Activated CD8-positive, alpha-beta memory T cell treated with anti-CD3 and anti-CD28 coated beads for 4 hours (primary cell): ENCODE data around the gene XCL1.
"Not testable (repeated sequence)": the region's sequence is repeated elsewhere in the genome, so short reads cannot be mapped to it uniquely, and the experiment has no call there.

Experiments used
- DNase-seq, 2 donors: peaks; one replicate each; pipeline ENCODE4 v3.0.0-alpha.2; 2020; ENCODE audit warnings: low read depth in 2 of 2

The XCL1 gene

GRCh38 chr1:168567568-168567967 is 8.8 kb upstream of the XCL1 start:
- DNase-seq, result no peak

DNA sequence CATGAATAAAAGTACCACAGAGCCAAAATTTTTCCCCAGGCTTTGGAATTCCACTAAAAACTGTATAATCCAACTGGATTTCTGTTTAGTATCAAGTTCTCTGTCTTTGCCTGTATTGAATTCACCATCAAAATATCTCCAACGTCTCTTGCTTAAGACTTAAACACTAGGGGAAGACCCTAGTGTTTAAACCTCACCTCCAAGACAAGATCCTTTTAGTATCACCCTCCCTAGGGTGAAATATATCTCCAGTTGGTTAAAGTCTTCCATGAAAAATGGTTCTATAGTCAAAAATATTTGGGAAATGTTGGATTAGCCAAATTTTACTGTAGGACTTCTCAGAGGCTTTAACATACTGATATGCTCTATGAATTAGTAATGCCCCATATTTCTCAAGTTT is 8.1 kb upstream of the XCL1 start:
- DNase-seq, result no peak

- DNase-seq, result no peak
Observed at GRCh38 chr1:168570652-168571051, 5.8 kb upstream of the XCL1 start.

GRCh38 chr1:168572633-168573032 is 3.8 kb upstream of the XCL1 start:
- DNase-seq, result no peak

DNA sequence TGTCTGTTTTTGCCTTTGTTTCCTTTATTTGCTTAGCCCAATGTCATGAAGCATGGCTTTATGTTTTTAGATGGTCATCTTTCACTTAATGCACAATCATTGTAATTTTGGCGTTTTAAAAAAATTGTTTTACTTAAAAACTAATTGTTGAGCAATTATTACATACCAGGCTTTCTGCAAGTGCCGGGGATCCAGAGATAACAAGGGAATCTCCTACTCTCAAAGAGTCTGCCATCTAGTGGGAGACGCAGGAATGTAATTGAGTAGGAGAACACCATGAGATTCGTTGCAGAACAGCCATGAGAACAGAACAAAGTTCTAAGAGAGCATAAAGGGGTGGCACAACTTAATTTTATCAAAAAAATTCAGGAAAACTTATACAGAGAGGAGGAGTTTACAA is 2.2 kb upstream of the XCL1 start:
- DNase-seq, result not testable (repeated sequence)

- DNase-seq, result not testable (repeated sequence)
Observed at GRCh38 chr1:168578531-168579185, 2.3 kb downstream of the XCL1 start.

GRCh38 chr1:168580290-168580689 is 3.9 kb downstream of the XCL1 start:
- not testable (repeated sequence) for DNase-seq

DNA sequence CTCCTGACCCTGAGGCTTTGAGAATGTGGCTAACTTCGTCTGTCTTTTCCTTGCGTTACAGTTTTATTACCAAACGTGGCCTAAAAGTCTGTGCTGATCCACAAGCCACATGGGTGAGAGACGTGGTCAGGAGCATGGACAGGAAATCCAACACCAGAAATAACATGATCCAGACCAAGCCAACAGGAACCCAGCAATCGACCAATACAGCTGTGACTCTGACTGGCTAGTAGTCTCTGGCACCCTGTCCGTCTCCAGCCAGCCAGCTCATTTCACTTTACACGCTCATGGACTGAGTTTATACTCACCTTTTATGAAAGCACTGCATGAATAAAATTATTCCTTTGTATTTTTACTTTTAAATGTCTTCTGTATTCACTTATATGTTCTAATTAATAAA is 4.6 kb downstream of the XCL1 start:
- DNase-seq, result not testable (repeated sequence)

DNA sequence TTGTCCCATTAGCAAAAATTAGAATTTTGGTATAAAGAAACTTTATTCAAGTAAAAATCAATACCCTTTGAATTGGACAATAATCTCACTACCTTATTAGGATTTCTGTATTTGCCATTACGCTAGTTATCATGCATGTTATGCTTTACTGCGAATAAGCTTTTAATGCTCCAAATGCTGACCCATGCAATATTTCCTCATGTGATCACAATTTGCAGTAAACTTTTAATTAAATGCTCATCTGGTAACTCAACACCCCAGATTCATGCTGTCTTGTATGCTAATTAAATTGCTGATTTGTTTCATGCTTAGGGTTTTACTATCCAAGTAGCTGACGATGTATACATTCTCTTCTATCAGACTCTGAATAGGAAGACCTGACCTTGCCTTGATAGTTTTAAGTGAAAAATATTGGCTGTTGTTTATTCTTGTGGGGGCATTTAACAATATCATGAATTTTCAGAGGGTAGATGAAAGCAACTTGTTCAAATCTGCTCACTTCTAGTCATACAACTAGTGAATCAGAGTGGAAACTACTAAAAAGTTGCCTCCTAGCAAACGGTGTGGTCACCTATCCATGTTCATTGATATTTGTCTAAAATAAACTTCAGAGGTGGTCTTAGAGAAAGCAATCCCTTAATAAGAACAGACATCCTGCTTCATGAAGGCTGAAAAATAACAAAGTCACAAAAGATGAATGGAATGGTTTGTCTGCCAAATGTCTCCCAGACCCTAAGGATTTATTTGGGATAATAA is 5.6 kb downstream of the XCL1 start:
- DNase-seq, result no peak

DNA sequence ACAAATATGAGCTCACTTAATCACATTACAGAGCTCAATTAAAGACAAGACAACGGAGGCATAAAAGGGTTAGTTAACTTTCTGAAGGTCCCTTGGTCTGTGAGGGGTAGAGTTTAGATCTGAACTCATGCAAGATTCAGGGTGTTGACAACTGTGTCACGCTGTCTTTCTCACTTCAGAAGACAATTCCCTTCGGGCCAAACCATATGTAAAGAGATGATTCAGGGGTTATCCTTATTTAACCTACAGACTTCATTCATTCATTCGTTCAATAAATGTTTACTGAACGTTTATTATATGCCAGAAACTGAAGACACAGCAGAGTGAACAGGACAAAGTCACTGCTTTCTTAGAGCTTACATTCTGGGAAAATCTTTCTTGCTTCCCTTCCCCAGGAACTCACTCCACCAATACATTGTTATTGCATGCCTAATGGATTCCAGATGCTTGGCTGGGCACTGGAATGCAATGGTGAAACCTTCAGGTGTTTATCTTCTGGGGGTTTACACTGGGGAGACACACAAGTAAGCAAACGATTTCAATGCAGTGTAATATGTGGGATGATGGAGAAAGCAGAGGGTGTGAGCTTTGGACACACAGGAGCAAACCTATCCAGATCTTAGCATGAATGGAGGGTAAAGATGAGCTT is 6.4 kb downstream of the XCL1 start:
- DNase-seq, result no peak

DNA sequence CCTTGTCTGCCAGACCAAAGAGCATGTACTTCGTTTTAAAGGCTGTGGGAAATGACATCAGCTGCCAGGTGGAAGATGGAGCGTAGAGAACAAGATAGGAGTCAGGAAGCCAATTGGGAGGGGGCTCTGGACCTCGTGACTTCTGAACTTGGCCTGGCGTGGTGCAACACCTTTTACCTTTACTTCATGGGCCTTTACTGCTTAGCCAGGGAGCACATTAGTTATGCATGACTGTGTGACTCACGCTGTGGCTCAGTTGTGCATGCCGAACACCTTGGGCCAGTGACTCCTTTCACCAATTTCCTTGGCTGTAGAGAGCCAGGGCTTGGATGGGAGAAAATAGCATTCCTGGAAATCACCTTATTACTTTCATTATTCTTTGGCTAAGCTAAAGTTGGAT is 7.2 kb downstream of the XCL1 start:
- DNase-seq, result no peak

GRCh38 chr1:168585191-168585590 is 8.8 kb downstream of the XCL1 start:
- no peak for DNase-seq

DNA sequence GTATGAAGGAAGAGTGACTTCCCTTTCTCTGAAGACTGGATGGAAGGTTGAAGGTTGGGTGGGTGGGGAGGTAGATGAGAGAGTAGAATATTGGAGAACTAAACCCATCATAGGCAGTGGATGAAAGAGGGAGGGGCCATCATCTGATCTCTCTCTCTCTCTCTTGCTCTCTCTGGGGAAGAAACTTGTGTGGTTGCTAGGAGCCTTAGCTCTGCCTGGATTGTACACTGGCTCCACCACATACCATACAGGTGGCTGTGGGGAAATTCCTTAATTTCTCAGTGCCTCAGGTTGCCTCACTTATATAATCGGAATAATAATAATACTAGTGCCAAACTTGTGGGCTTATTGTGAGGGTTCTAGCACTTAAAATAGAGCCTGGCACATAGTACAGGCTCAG is 9.5 kb downstream of the XCL1 start:
- no peak for DNase-seq

DNA sequence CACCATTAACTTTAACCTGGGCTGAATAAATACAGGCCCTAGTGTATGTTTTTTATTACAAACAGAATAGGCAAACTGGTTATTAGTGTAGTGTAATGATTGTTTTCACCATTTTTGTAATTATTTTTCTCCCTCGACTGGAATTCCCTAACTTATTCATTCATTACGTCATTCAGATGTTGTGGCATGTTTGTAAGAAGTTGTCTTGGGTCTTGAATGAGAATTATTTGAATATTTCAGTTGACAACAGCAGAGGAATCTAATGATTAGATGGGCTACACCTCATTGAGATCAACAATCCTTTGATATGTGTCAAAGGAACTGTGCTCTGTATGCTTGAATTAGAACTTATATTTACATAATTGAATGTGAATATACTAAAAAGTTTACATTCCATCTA is 12.8 kb downstream of the XCL1 start:
- no peak for DNase-seq

DNA sequence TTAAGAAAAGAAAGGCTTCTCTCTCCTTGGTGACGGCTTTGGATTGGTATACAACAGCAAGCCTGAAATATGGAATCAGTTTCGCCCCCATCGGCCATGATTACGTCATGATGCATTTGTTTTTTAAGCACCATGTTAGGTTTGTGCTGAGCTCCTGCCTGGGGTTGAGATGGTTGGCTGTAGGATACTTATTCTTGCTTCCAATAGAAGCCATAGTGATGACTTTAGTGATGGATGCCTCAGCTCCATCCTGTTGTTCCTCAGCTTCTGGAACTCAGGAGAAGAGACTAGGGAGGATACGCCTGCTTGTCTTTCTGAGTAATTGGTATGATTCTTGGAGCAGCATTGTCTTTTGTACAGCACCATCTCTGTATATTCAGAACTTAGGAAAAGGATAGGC is 14.7 kb downstream of the XCL1 start:
- DNase-seq, result no peak

DNA sequence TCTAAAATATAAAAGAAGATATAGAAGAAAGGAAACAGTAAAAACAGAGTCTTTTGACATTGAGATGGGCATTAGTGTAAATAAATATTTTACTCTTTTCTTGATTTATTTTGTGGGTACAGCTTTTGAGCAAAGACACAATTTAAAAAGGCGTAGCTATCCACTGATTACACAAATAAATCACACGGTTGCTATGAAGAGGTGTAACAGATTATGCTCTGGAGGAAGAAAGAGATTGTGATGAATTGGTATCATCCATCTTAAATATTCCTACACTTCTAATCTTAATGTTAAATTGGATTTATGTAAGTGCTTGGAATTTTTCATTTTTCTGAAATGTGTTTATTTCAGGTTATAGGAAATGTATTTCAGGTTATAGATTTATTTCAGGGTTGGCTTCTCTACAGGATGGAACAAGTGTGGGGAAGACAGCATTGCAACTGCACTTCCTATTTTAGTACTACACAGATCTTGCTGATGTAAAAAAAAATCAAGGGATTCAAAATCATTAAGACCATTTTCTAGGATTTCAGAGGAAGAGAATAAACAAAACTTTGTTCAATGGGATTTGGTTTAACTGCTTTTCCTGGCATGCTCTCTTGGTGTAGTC is 15.3 kb downstream of the XCL1 start:
- DNase-seq, result no peak

- not testable (repeated sequence) for DNase-seq
Observed at GRCh38 chr1:168595403-168595802, 19.0 kb downstream of the XCL1 start.

GRCh38 chr1:168598125-168598524 is 21.7 kb downstream of the XCL1 start:
- DNase-seq, result no peak

DNA sequence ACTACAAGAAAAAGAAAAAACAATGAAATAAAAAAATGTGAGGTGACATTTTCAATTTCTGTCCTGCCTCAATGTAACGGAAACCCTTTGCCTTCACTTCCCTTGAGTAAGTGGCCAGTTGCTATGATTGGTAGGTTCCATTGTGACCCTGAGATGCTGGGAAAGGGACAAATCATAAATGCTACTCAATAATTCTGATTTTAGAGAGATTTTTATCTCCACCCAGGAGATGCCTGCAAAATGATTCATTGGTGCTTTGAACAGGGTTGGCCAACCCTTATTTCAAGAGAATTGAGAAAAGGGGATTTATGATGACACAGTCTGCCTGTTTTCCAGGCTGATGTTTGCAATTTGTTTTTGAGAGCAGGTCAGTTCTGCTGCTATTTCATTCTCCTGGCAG is 22.5 kb downstream of the XCL1 start:
- DNase-seq, result no peak

- DNase-seq, result no peak
Observed at GRCh38 chr1:168599641-168600040, 23.2 kb downstream of the XCL1 start.

DNA sequence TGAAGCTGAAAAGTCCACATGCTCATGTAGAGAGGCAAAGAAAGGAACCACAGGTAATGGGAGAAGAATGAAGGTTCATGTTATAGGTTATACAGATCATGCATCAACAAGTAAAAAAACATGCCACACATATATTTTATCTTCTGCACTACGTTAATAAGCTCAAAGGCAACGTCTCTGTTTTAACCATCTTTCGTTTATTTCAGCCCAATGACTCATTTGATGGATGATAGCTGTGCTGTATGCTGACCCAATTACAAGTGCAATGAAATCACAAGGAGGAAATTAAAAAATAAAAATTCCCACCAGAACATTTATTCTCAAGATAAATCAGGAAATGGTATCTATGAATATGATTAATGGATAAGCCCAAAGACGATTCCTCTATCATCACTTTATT is 24.6 kb downstream of the XCL1 start:
- DNase-seq, result no peak

DNA sequence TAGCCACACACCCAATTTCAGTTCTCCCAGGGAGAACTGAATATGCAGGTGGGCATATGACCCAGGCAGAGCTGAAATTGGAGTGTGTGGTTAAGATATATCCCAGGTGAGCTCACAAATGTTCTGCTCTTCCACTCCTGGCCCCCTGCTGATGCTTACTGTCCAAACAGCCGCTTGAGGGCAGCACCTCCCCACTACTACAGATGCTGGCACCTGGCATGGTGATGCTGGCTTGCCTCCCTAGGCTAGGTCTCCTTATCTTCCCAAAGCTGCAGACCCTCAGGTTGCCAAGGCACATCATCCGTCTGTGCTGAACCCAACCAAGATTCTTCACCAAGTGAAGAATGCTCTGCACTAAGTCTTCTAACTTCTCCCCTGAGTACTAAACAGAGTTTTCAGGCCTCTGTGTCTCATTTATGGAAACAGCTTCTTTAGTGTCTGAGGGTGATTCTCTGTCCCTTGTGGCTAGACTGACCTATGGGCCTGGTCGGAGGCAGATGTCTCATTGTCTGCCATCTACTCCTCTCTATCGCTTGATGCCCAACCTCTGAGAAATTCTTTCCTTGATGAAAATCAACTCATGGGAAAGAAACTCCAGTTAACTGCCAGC is 27.2 kb downstream of the XCL1 start:
- DNase-seq, result peak; percentile 27 to 44
